22Rv1 (cell line): ENCODE measurements around the gene ETFB.

Source experiments
- ZFX ChIP-seq: fragments of 450-650 bp; IDR thresholded peaks from 2 replicates; pipeline ENCODE4 v1.6.1; 2017; ENCODE audit warnings: antibody characterized with exemption, borderline replicate concordance
- TF ChIP-seq, protein P1 (sequence below): fragments of 450-650 bp; IDR thresholded peaks from 2 replicates; pipeline ENCODE4 v1.5.1; 2017; ENCODE audit warnings: mild to moderate bottlenecking

DNA sequence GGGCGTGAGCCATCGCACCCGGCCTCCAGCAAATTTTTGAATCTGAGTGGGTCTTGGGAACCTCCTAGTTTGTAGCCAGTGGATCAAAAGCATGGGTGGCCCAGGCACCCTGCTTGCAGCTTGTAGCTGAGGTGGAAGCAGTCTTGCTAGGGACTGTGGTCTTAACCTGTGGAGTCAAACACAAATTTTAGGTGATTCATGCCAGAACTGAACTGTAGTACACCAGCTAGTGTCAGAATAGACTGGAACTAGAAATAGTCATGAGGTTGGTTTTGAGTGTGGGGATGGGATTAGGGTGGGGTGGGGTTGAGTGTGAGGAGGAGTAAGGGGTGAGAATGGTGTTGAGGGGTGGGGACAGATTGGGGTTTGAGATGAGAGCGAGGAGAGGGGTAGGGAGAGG, 15.8 kb upstream of the ETFB start:
- TF ChIP-seq, protein P1, sequence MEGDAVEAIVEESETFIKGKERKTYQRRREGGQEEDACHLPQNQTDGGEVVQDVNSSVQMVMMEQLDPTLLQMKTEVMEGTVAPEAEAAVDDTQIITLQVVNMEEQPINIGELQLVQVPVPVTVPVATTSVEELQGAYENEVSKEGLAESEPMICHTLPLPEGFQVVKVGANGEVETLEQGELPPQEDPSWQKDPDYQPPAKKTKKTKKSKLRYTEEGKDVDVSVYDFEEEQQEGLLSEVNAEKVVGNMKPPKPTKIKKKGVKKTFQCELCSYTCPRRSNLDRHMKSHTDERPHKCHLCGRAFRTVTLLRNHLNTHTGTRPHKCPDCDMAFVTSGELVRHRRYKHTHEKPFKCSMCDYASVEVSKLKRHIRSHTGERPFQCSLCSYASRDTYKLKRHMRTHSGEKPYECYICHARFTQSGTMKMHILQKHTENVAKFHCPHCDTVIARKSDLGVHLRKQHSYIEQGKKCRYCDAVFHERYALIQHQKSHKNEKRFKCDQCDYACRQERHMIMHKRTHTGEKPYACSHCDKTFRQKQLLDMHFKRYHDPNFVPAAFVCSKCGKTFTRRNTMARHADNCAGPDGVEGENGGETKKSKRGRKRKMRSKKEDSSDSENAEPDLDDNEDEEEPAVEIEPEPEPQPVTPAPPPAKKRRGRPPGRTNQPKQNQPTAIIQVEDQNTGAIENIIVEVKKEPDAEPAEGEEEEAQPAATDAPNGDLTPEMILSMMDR = no peak
- TF ChIP-seq ZFX = no peak
